ENCODE results near the gene TLE1. TPM values are rescaled to one million over a fixed set of nuclear protein-coding genes. Genes with fewer than 3 reads are reported as not detected.

TLE1 gene
- total RNA-seq, 1 donor from 2014 or later, result 60.6 TPM

DNA sequence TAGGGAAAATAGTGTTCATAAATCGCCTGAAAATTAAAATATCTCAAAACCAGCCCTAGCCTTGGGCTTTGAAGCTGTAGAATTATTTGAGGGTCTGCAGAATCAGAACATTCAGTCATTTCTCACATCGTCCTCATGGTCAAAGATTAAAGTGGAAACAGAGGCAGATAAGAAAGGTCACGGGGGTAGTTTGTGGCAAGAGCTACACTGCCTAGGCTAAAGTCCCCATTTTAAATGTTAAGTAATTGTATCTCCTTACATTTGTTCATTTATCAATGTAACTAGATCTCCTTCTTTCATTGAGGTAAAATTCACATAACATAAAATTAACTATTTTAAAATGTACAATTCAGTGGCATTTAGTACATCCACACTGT, 139.2 kb downstream of the TLE1 start:
- peaks cover 5% of the 10 kb centered on the region for H3K27me3 Mint-ChIP-seq (ENCODE audit: unreplicated experiment)
- H3K36me3 Mint-ChIP-seq (ENCODE audit: unreplicated experiment), result no peaks in the 10 kb centered on the region
- no peaks in the 10 kb centered on the region for H3K9me3 Mint-ChIP-seq (ENCODE audit: unreplicated experiment)
- TF ChIP-seq, protein P1, sequence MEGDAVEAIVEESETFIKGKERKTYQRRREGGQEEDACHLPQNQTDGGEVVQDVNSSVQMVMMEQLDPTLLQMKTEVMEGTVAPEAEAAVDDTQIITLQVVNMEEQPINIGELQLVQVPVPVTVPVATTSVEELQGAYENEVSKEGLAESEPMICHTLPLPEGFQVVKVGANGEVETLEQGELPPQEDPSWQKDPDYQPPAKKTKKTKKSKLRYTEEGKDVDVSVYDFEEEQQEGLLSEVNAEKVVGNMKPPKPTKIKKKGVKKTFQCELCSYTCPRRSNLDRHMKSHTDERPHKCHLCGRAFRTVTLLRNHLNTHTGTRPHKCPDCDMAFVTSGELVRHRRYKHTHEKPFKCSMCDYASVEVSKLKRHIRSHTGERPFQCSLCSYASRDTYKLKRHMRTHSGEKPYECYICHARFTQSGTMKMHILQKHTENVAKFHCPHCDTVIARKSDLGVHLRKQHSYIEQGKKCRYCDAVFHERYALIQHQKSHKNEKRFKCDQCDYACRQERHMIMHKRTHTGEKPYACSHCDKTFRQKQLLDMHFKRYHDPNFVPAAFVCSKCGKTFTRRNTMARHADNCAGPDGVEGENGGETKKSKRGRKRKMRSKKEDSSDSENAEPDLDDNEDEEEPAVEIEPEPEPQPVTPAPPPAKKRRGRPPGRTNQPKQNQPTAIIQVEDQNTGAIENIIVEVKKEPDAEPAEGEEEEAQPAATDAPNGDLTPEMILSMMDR (IDR thresholded peaks at IDR 0.05), result no peak
- no peak overlapping the region for H3K27ac Mint-ChIP-seq (ENCODE audit: unreplicated experiment)
- DNase-seq (ENCODE audit: extremely low spot score, unreplicated experiment), result no peak
- no peak overlapping the region for H3K4me3 Mint-ChIP-seq (ENCODE audit: unreplicated experiment)
- peaks cover 48% of the 10 kb centered on the region for H3K4me1 Mint-ChIP-seq (ENCODE audit: unreplicated experiment)

DNA sequence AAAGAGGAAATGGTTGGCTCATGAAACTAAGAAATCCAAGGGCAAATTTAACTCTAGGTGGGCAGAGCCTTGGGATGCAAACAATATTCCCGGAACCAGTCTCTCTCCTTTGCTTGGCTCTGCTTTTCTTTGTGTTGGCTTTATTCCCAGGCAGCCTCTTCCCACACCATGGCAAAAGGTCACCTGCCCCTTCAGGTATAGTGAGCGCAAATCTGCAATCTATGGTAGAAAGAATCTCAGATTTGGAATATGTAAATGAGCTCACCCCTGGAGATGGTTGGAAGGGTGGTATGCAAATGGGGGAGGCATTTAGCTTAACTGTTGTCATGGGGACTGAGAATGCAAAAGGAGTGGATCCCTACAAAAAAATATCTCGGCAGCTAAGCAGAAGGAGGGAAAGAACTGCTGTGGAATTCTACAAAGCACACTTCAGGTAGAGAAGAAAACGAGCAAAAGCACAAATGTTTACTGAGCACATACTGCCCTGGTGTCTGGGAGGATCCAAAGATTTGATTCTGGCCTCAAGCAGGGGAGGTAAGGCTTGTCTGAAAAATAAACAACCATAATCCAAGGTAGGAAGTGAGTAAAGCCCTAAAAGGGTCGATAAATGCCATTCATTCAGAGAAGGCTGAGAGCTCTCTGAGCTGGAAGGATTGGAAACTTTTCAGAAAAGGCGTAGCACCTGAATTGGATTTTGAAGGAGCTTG, 139.7 kb downstream of the TLE1 start:
- Mint-ChIP-seq H3K27me3 (ENCODE audit: unreplicated experiment) (peaks cover 5% of the 10 kb centered on the region), H3K4me1 (ENCODE audit: unreplicated experiment) (peaks cover 48% of the 10 kb centered on the region), H3K27ac (ENCODE audit: unreplicated experiment) (no peak overlapping the region), H3K9me3 (ENCODE audit: unreplicated experiment) (no peaks in the 10 kb centered on the region), H3K36me3 (ENCODE audit: unreplicated experiment) (no peaks in the 10 kb centered on the region), H3K4me3 (ENCODE audit: unreplicated experiment) (no peak overlapping the region)
- no peak for DNase-seq (ENCODE audit: extremely low spot score, unreplicated experiment)
- TF ChIP-seq, protein P1 (IDR thresholded peaks at IDR 0.05), result no peak

DNA sequence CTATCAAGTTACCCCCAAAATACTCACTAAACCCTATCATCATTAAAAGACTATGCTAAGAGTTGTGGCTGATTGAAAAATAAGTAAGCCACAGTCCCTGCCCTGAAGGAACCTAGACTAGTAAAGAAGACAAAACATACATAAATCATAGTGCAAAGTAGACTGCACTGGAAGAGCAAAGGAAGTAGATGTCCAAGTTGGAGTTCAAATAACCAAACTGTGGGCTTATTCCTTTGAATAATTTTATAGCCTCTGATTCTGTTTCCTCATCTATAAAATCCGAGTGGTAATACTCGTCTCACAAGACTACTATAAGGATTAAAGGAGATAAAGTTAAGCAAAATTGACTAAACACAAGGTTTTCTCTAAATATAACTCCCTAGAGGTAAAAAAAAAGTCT, 140.4 kb downstream of the TLE1 start:
- H3K4me3 Mint-ChIP-seq (ENCODE audit: unreplicated experiment), result no peak overlapping the region
- peaks cover 5% of the 10 kb centered on the region for H3K27me3 Mint-ChIP-seq (ENCODE audit: unreplicated experiment)
- no peak for DNase-seq (ENCODE audit: extremely low spot score, unreplicated experiment)
- no peaks in the 10 kb centered on the region for H3K9me3 Mint-ChIP-seq (ENCODE audit: unreplicated experiment)
- H3K4me1 Mint-ChIP-seq (ENCODE audit: unreplicated experiment), result peaks cover 50% of the 10 kb centered on the region
- TF ChIP-seq, protein P1 (IDR thresholded peaks at IDR 0.05), result no peak
- H3K27ac Mint-ChIP-seq (ENCODE audit: unreplicated experiment), result no peak overlapping the region
- H3K36me3 Mint-ChIP-seq (ENCODE audit: unreplicated experiment), result no peaks in the 10 kb centered on the region

DNA sequence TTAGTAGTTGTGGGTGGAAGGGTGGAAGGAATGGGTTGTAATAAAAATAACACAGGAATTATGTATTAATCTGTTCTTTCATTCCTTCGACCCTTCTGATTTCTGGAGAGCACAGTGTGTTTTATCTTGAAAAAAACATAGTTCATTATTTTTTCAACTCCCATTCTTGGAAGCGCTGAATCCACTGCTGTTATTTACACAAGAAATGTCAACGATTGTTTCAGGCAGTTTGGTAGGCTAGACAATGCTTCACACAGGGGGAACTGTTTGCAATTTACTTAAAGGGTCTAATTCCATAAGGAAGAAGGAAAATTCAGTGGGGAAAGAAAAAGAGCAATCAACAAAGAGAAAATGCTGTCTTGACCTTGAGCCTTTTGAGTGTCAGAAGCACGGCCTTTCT, 142.9 kb downstream of the TLE1 start:
- Mint-ChIP-seq H3K4me3 (ENCODE audit: unreplicated experiment) (peak overlapping the region; percentile 16), H3K27ac (ENCODE audit: unreplicated experiment) (no peak overlapping the region), H3K36me3 (ENCODE audit: unreplicated experiment) (no peaks in the 10 kb centered on the region), H3K27me3 (ENCODE audit: unreplicated experiment) (peaks cover 5% of the 10 kb centered on the region), H3K9me3 (ENCODE audit: unreplicated experiment) (no peaks in the 10 kb centered on the region), H3K4me1 (ENCODE audit: unreplicated experiment) (peaks cover 51% of the 10 kb centered on the region)
- TF ChIP-seq, protein P1 (IDR thresholded peaks at IDR 0.05), result no peak
- no peak for DNase-seq (ENCODE audit: extremely low spot score, unreplicated experiment)

DNA sequence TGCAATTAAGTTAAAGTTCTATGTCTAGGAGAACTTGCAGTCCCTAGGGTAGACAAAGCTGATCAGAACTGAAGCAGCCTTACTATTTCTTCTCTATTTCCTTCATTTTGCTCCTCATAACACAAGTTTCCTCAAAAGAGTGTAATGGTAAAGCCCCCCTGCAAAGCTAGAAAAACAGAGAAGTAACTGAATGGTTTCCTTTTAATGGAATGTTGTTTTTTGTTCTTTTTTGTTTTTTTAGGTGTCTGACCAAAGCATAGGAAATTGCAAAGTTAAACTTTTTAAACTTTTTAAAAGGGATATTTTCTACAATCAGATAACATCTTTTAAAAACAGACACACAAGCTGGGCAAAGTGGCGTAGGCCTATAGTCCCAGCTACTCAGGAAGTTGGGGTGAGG, 145.7 kb downstream of the TLE1 start:
- Mint-ChIP-seq H3K27me3 (ENCODE audit: unreplicated experiment) (no peaks in the 10 kb centered on the region), H3K9me3 (ENCODE audit: unreplicated experiment) (no peaks in the 10 kb centered on the region), H3K4me1 (ENCODE audit: unreplicated experiment) (peaks cover 60% of the 10 kb centered on the region), H3K27ac (ENCODE audit: unreplicated experiment) (peak overlapping the region; percentile 56), H3K4me3 (ENCODE audit: unreplicated experiment) (no peak overlapping the region), H3K36me3 (ENCODE audit: unreplicated experiment) (no peaks in the 10 kb centered on the region)
- TF ChIP-seq, protein P1 (IDR thresholded peaks at IDR 0.05), result no peak
- DNase-seq (ENCODE audit: extremely low spot score, unreplicated experiment), result no peak

All from osteocyte (in vitro differentiated cells).